IPS DF 6.9 (cell line): ENCODE data around the gene NRSN1.

Experiments
- DNase-seq: peaks from one replicate; pipeline ENCODE4 v3.0.0-alpha.2; 2013; ENCODE audit warnings: low read depth, low spot score
- H3K27ac ChIP-seq: one replicate; pipeline ENCODE4 v1.5.1; 2013; ENCODE audit warnings: low read length, control low read depth
- H3K27me3 ChIP-seq: 2 replicates; pipeline ENCODE4 v1.6.1; 2013; ENCODE audit warnings: mild to moderate bottlenecking, low read length; ENCODE audit not compliant: control insufficient read depth, insufficient read depth
- H3K36me3 ChIP-seq: 2 replicates; pipeline ENCODE4 v1.6.1; 2013; ENCODE audit warnings: low read length; ENCODE audit not compliant: control insufficient read depth, insufficient read depth
- H3K4me1 ChIP-seq: 2 replicates; pipeline ENCODE4 v1.6.1; 2013; ENCODE audit warnings: low read length; ENCODE audit not compliant: control insufficient read depth, insufficient read depth
- H3K4me3 ChIP-seq: 2 replicates; pipeline ENCODE4 v1.5.1; 2013; ENCODE audit warnings: mild to moderate bottlenecking, low read length
- H3K9me3 ChIP-seq: 2 replicates; pipeline ENCODE4 v1.6.1; 2013; ENCODE audit warnings: low read length, inconsistent platforms; ENCODE audit not compliant: control insufficient read depth, insufficient read depth
- WGBS: extraction: QIAGEN DNeasy Blood & Tissue Kit; methylation state at CpG from one replicate; pipeline ENCODE4 v1.1.7; 2013; ENCODE audit warnings: mixed read lengths, missing lambda C conversion rate; ENCODE audit not compliant: insufficient read length, insufficient coverage; 5-methylcytosine and 5-hydroxymethylcytosine counted together

The NRSN1 gene

DNA sequence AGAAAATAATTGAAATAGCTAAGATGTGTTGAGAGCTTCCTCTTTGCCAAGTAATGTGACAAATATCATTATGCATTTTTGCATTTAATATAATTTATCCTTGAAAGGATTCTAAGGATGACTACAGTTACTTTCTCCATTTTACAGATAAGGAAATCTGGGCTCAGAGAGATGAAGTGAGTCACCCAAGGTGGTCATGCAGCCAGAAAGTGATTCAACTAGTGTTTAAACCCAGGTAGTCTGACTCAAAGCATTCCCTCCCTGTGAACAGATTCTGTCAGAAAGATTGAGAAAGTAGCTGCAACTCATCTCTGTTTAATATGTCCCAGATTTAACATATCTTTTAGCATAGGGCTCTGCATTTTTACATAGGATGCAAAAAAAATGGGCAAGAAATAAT is 28.1 kb downstream of the NRSN1 start:
- DNase-seq: no peak
- H3K4me1 ChIP-seq: no peaks in the 10 kb centered on the region
- H3K27me3 ChIP-seq: no peaks in the 10 kb centered on the region
- no peaks in the 10 kb centered on the region for H3K9me3 ChIP-seq
- H3K4me3 ChIP-seq: no peak overlapping the region
- no peak overlapping the region for H3K27ac ChIP-seq
- H3K36me3 ChIP-seq: no peaks in the 10 kb centered on the region

DNA sequence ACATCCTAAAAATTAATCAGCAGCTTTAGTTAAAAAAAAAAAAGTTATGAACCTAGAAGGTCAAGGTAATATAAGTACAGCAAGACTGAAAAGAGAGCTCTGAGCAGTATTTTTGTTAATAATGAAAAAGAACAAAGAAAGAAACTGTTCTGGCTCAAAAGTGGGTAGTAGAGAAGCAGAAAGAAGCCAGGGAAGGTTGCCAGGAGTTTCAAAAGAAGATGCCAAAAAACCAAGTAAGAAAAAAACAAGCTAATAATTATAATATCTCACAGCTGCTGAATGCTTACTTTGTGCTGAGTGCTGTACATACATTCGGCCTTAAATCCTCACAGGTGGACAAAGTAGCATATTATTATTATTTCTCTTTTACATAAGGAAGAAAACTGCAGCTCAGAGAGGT is 31.9 kb downstream of the NRSN1 start:
- Histone ChIP-seq H3K4me1 (no peaks in the 10 kb centered on the region), H3K27ac (no peak overlapping the region), H3K9me3 (no peaks in the 10 kb centered on the region), H3K4me3 (no peak overlapping the region), H3K36me3 (no peaks in the 10 kb centered on the region), H3K27me3 (no peaks in the 10 kb centered on the region)
- no peak for DNase-seq
- no CpG with 5 or more reads among the region's 1 CpG for WGBS

GRCh38 chr6:24183584-24183983 is 57.6 kb downstream of the NRSN1 start:
- no peak overlapping the region for H3K4me3 ChIP-seq
- no peak for DNase-seq
- H3K27ac ChIP-seq: no peak overlapping the region
- no CpG with 5 or more reads among the region's 10 CpGs for WGBS
- no peaks in the 10 kb centered on the region for H3K4me1 ChIP-seq
- H3K9me3 ChIP-seq: no peaks in the 10 kb centered on the region
- no peaks in the 10 kb centered on the region for H3K36me3 ChIP-seq
- H3K27me3 ChIP-seq: no peaks in the 10 kb centered on the region

GRCh38 chr6:24186349-24186748 is 60.3 kb downstream of the NRSN1 start:
- Histone ChIP-seq H3K36me3 (no peaks in the 10 kb centered on the region), H3K9me3 (no peaks in the 10 kb centered on the region), H3K4me1 (no peaks in the 10 kb centered on the region), H3K4me3 (no peak overlapping the region), H3K27ac (no peak overlapping the region), H3K27me3 (no peaks in the 10 kb centered on the region)
- no peak for DNase-seq
- WGBS: no CpG with 5 or more reads among the region's 7 CpGs

DNA sequence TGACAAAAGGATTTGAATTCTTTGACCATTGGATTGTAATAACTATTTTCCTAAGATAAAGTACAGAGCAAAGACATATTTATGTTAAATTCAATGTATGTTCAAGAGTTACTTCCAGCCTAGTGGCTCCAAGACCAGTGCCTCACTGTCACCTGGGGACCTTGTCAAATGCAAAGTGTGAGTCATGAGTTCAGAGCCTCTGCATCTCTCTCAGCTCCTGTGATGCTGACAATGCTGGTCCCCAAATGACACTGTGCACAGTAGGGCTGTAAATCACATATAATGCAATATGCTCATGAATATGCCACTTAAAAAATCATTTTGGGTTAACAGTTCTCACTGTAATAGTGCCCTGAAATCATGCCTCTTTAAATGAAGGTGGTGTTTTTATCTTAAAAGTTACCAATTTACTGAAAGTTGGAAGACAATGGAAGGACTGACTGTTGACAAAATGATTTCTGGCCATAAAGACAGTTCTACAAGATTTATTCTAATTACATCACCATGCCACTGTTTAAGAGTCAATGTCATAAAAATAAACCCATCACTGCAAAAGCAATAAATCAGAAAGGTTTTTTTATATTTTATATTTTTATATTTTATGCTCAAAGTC is 62.1 kb downstream of the NRSN1 start:
- Histone ChIP-seq H3K27ac (no peak overlapping the region), H3K9me3 (no peaks in the 10 kb centered on the region), H3K27me3 (no peaks in the 10 kb centered on the region), H3K4me1 (no peaks in the 10 kb centered on the region), H3K36me3 (no peaks in the 10 kb centered on the region), H3K4me3 (no peak overlapping the region)
- DNase-seq: no peak

- DNase-seq: no peak
- no peaks in the 10 kb centered on the region for H3K36me3 ChIP-seq
- WGBS: no CpG with 5 or more reads among the region's 8 CpGs
- no peaks in the 10 kb centered on the region for H3K4me1 ChIP-seq
- H3K4me3 ChIP-seq: no peak overlapping the region
- H3K9me3 ChIP-seq: no peaks in the 10 kb centered on the region
- no peaks in the 10 kb centered on the region for H3K27me3 ChIP-seq
- H3K27ac ChIP-seq: no peak overlapping the region
Measured at GRCh38 chr6:24188578-24189080, 62.6 kb downstream of the NRSN1 start.

DNA sequence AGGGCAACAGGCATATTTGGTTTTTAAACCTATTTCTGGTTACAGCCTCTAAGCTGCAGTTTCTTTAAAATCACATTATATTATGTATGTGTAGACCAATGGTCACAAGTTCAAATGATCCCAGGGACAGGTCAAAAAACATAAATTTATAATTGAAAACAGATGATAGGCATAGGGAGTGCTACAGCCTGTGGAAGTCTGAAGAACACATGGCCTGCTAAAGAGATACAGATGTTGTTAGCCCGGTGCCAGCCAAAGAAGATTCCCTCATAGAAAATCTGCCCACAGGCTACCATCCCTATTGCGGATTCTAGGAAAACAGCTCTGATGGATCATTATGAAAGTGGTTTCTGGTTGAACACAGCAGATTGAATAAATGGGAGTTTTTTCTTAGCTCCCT is 65.3 kb downstream of the NRSN1 start:
- Histone ChIP-seq H3K27me3 (no peaks in the 10 kb centered on the region), H3K4me3 (no peak overlapping the region), H3K4me1 (no peaks in the 10 kb centered on the region), H3K27ac (no peak overlapping the region), H3K9me3 (no peaks in the 10 kb centered on the region), H3K36me3 (no peaks in the 10 kb centered on the region)
- no peak for DNase-seq
- no CpG with 5 or more reads among the region's 2 CpGs for WGBS

DNA sequence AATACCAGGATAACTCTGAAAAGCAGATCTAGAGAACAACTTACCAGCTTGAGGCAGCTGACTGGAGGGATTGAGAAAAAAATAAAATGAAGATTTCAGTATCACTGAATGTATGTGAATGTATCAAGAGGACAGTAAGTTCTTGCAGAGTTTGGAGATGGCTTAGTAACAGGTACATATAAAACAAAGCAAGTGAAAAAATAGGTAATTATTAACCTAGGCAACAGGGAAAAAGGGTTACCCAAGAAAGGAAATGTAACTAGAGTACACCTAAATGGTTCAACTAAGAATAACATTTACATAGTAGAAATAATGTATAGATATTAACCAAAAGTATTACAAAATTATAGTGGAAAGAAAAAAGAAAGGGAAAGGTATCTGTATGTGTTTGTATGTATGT is 67.3 kb downstream of the NRSN1 start:
- Histone ChIP-seq H3K9me3 (no peaks in the 10 kb centered on the region), H3K27me3 (no peaks in the 10 kb centered on the region), H3K4me3 (no peak overlapping the region), H3K36me3 (no peaks in the 10 kb centered on the region), H3K4me1 (no peaks in the 10 kb centered on the region), H3K27ac (no peak overlapping the region)
- no peak for DNase-seq

- H3K4me3 ChIP-seq: no peak overlapping the region
- WGBS: no CpG with 5 or more reads among the region's 2 CpGs
- no peaks in the 10 kb centered on the region for H3K27me3 ChIP-seq
- H3K9me3 ChIP-seq: no peaks in the 10 kb centered on the region
- H3K4me1 ChIP-seq: no peaks in the 10 kb centered on the region
- no peak for DNase-seq
- no peak overlapping the region for H3K27ac ChIP-seq
- H3K36me3 ChIP-seq: no peaks in the 10 kb centered on the region
Measured at GRCh38 chr6:24194978-24195700, 69.1 kb downstream of the NRSN1 start.

DNA sequence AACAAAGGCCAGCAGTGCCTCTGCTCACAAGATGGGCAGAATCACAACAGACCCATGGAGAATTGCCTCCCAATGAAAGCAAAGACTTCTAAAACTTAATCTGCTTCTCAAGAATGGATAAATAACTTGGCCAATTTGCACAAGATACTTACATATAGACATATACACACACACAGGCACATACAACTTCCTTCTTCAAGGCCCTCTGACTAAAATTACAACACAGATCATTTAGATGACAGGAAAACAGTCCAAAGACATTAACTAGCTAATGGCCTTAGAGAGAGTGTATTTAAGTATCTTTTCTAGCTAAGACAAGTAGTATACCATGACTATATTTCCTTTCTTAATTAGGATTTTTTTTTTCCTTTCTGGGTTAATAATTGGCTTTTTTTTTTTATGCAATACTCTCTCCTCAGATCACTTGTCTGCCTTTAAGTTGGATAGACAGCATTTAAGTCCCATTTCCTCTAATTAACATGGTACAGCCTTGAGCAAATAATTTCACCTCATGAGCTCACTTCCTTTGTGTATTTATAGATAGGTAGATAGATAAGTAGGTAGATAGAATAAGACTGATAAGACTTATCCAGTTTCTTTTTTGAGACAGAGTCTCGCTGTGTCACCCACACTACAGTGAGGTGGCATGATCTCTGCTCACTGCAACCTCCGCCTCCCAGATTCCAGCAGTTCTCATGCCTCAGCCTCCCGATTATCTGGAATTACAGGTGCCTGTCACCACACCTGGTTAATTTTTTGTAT is 70.0 kb downstream of the NRSN1 start:
- DNase-seq: no peak
- Histone ChIP-seq H3K4me3 (no peak overlapping the region), H3K36me3 (no peaks in the 10 kb centered on the region), H3K4me1 (no peaks in the 10 kb centered on the region), H3K27me3 (no peaks in the 10 kb centered on the region), H3K9me3 (no peaks in the 10 kb centered on the region), H3K27ac (no peak overlapping the region)
- no CpG with 5 or more reads among the region's 3 CpGs for WGBS
